ENCODE data around the gene PROB1.

DNA sequence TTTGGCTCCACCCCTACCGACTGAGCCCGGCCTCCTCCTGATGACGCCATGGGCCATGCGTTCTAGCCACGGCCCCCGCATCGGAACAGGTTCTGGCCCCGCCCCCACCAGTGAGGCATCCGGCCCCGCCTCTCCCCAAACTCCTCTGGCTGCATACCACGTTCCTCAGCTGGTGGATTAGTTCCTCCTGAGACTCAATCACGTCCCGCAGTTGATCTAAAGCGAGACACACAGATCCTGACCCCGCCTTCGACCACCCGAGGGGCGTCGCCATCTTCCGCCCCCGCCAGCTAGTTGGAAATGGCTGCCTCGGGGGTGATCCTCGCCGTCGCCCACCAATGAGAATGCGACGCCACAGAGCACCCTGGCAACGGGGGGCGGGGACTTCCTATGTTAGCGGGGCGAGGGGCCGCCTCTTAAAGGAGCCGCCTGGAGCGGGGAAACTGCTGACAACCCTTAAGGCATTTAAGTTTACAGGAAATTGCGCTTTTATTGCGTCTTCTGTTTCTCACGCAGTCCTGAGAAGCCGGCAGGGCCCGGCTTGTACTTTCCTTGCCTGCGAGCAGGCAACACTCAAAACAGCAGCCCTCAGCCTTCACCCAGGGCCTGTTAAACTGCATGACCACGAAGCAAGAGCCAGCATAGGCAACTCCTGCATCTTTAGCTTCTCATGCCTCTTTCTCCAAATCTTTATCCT, 9.0 kb upstream of the PROB1 start, which contains the start of gene SPATA24:
- TF ChIP-seq RBM17 (IDR thresholded peaks at IDR 0.05; ENCODE audit: borderline replicate concordance, low read depth, low read length) (no peak), POLR2A (conservative IDR thresholded peaks at IDR 0.05) (peak; percentile 70), SP1 (CRISPR knock-in tag; IDR thresholded peaks at IDR 0.05) (peak; percentile 97), BDP1 (IDR thresholded peaks at IDR 0.05; ENCODE audit: insufficient read depth, insufficient read length) (no peak), JUND (IDR thresholded peaks at IDR 0.05; ENCODE audit: borderline replicate concordance, low read depth, low read length) (peak; percentile 81), JUND (tag; IDR thresholded peaks at IDR 0.05; ENCODE audit: borderline replicate concordance, low read depth, low read length) (no peak; the same call in 2 of the 3 replicates), FOXJ3 (CRISPR knock-in tag; IDR thresholded peaks at IDR 0.05) (no peak), ZFX (CRISPR knock-in tag; IDR thresholded peaks at IDR 0.05) (peak; percentile 51), FOXK1 (CRISPR knock-in tag; IDR thresholded peaks at IDR 0.05; ENCODE audit: borderline replicate concordance) (no peak), RCOR1 (IDR thresholded peaks at IDR 0.05; ENCODE audit: borderline replicate concordance in 1 of 2, low read depth in 2 of 2, low read length in 2 of 2) (peak in 1 of 2 experiments; percentile 53; a peak in 1 of 4 replicates), YY1 (IDR thresholded peaks at IDR 0.05; ENCODE audit: borderline replicate concordance in 1 of 3, control insufficient read depth in 1 of 3, extremely low read depth in 1 of 3, insufficient read depth in 3 of 3, insufficient read length in 1 of 3, insufficient replicate concordance in 2 of 3, low read depth in 1 of 3, low read length in 2 of 3) (peak; percentile 80 to 96 (median 96)), NFATC3 (IDR thresholded peaks at IDR 0.05) (no peak)
- TF ChIP-seq, protein P1, sequence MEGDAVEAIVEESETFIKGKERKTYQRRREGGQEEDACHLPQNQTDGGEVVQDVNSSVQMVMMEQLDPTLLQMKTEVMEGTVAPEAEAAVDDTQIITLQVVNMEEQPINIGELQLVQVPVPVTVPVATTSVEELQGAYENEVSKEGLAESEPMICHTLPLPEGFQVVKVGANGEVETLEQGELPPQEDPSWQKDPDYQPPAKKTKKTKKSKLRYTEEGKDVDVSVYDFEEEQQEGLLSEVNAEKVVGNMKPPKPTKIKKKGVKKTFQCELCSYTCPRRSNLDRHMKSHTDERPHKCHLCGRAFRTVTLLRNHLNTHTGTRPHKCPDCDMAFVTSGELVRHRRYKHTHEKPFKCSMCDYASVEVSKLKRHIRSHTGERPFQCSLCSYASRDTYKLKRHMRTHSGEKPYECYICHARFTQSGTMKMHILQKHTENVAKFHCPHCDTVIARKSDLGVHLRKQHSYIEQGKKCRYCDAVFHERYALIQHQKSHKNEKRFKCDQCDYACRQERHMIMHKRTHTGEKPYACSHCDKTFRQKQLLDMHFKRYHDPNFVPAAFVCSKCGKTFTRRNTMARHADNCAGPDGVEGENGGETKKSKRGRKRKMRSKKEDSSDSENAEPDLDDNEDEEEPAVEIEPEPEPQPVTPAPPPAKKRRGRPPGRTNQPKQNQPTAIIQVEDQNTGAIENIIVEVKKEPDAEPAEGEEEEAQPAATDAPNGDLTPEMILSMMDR (IDR thresholded peaks at IDR 0.05 in 2 of 3, conservative IDR thresholded peaks at IDR 0.05 in 1 of 3; ENCODE audit: insufficient read depth in 2 of 3, low read depth in 1 of 3, low read length in 3 of 3), result no peak
- TF ChIP-seq, protein P2, sequence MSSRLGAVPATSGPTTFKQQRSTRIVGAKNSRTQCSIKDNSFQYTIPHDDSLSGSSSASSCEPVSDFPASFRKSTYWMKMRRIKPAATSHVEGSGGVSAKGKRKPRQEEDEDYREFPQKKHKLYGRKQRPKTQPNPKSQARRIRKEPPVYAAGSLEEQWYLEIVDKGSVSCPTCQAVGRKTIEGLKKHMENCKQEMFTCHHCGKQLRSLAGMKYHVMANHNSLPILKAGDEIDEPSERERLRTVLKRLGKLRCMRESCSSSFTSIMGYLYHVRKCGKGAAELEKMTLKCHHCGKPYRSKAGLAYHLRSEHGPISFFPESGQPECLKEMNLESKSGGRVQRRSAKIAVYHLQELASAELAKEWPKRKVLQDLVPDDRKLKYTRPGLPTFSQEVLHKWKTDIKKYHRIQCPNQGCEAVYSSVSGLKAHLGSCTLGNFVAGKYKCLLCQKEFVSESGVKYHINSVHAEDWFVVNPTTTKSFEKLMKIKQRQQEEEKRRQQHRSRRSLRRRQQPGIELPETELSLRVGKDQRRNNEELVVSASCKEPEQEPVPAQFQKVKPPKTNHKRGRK (tag; IDR thresholded peaks at IDR 0.05), result no peak
